ENCODE measurements around the gene PTPRZ1. TPM values are rescaled to one million over a fixed set of nuclear protein-coding genes. Genes with fewer than 3 reads are reported as not detected.

Gene PTPRZ1
- total and polyA plus RNA-seq, 2 donors (not counting 1 experiment from before 2014, with no cell fraction given): not detected

DNA sequence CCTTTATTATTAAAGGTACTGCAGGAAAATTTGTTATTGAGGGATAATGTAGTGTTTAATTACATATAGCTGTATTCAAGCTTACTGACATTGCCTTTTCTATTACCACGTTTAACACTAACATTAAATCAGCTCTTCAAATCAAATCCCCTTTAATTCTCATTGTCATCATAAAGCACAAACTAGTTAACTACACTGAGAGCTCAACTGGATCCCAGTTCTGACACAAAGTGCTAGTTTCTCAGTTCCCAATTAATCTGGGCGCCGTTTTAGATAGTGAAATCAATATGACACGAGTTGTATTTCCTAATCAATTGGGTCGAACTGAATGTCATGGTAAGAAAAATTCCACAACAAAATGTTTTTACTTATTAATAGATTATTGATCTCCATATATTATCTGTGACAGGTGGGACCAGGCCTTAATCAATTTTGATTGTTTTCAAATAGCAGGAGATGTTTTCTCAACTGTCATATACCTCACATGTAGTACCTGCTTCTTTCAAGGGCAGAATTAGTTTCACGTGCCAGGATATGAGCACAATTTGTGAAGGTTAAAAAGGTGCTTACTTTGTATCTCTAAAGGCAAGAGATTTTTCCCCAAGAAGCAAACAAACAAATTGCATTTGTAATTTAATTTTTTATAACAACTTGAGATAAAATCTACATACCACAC, 200.1 kb downstream of the PTPRZ1 start:
- no peak overlapping the region for H3K27ac Mint-ChIP-seq
- Histone ChIP-seq H2AFZ (ENCODE audit: insufficient read depth, low read depth, low read length, poor library complexity, severe bottlenecking) (no peak overlapping the region), H3K36me3 (replicated peaks in 1 of 2; ENCODE audit: control extremely low read depth in 1 of 2, control insufficient read depth in 1 of 2, extremely low read depth in 1 of 2, insufficient read depth in 2 of 2, low read length in 1 of 2) (no peaks in the 10 kb centered on the region), H3K4me2 (replicated peaks; ENCODE audit: low read depth, low read length, poor library complexity, severe bottlenecking) (no peak overlapping the region), H3K9me3 (ENCODE audit: control extremely low read depth in 1 of 3, control insufficient read depth in 2 of 3, insufficient read depth in 1 of 3, low read length in 2 of 3) (no peaks in the 10 kb centered on the region), H3K27ac (ENCODE audit: low read length in 2 of 2) (no peak overlapping the region), H3K4me1 (ENCODE audit: control insufficient read depth in 2 of 2, insufficient read depth in 2 of 2, low read length in 2 of 2) (no peaks in the 10 kb centered on the region), H3K27me3 (replicated peaks in 1 of 4; ENCODE audit: control extremely low read depth in 1 of 4, control insufficient read depth in 3 of 4, insufficient read depth in 4 of 4, low read length in 3 of 4) (no peaks in the 10 kb centered on the region), H3K9ac (ENCODE audit: low read length) (no peak overlapping the region), H3K79me2 (ENCODE audit: control insufficient read depth, insufficient read depth, low read length) (no peaks in the 10 kb centered on the region), H3K4me3 (ENCODE audit: control extremely low read depth in 1 of 5, extremely low read depth in 1 of 5, insufficient read depth in 1 of 5, low read depth in 2 of 5, low read length in 4 of 5) (no peak overlapping the region), H4K20me1 (ENCODE audit: control insufficient read depth, insufficient read depth, low read length, poor library complexity, severe bottlenecking) (no peaks in the 10 kb centered on the region)
- TF ChIP-seq, protein P1, sequence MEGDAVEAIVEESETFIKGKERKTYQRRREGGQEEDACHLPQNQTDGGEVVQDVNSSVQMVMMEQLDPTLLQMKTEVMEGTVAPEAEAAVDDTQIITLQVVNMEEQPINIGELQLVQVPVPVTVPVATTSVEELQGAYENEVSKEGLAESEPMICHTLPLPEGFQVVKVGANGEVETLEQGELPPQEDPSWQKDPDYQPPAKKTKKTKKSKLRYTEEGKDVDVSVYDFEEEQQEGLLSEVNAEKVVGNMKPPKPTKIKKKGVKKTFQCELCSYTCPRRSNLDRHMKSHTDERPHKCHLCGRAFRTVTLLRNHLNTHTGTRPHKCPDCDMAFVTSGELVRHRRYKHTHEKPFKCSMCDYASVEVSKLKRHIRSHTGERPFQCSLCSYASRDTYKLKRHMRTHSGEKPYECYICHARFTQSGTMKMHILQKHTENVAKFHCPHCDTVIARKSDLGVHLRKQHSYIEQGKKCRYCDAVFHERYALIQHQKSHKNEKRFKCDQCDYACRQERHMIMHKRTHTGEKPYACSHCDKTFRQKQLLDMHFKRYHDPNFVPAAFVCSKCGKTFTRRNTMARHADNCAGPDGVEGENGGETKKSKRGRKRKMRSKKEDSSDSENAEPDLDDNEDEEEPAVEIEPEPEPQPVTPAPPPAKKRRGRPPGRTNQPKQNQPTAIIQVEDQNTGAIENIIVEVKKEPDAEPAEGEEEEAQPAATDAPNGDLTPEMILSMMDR (IDR thresholded peaks at IDR 0.05): no peak
- no peak for TF ChIP-seq EZH2 (IDR thresholded peaks at IDR 0.05; ENCODE audit: borderline replicate concordance, insufficient read depth, low read depth, low read length, poor library complexity, severe bottlenecking)
- ATAC-seq (ENCODE audit: low read depth): no peak
- peaks cover 2% of the 10 kb centered on the region for H3K9me3 Mint-ChIP-seq (ENCODE audit: insufficient read depth)
- no peak for DNase-seq
- H3K4me1 Mint-ChIP-seq: no peaks in the 10 kb centered on the region
- 57% methylated on average over 1 of the region's 6 CpGs for WGBS (ENCODE audit: insufficient coverage)
- CTCF ChIA-PET: no interaction called here
- no peak overlapping the region for H3K4me3 Mint-ChIP-seq
- POLR2A ChIA-PET: no interaction called here
- no peaks in the 10 kb centered on the region for H3K27me3 Mint-ChIP-seq
- intact Hi-C loops (cut with micrococcal nuclease): no loop called here

DNA sequence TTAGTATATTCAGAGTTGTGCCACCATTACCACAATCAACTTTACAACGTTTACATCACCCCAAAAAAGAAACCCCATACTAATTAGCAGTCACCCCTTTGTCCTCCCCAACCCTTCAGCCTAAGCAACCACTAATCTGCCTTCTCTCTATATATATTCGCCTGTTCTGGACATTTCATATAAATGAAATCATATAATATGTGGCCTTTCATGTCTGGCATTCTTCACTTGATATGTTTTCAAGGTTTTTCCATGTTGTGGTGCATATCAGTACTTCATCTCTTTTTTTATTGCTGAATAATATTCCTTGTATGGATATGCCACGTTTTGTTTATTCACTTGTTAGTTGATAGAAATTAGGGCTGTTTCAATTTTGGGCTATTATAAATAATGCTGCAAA, 200.7 kb downstream of the PTPRZ1 start:
- no peaks in the 10 kb centered on the region for H3K79me2 ChIP-seq (ENCODE audit: control insufficient read depth, insufficient read depth, low read length)
- H3K4me2 ChIP-seq (replicated peaks; ENCODE audit: low read depth, low read length, poor library complexity, severe bottlenecking): no peak overlapping the region
- H2AFZ ChIP-seq (ENCODE audit: insufficient read depth, low read depth, low read length, poor library complexity, severe bottlenecking): no peak overlapping the region
- peaks cover 2% of the 10 kb centered on the region for H3K9me3 Mint-ChIP-seq (ENCODE audit: insufficient read depth)
- no peaks in the 10 kb centered on the region for H3K4me1 ChIP-seq (ENCODE audit: control insufficient read depth in 2 of 2, insufficient read depth in 2 of 2, low read length in 2 of 2)
- no peak overlapping the region for H3K9ac ChIP-seq (ENCODE audit: low read length)
- no peak overlapping the region for H3K27ac Mint-ChIP-seq
- no peak overlapping the region for H3K4me3 ChIP-seq (ENCODE audit: control extremely low read depth in 1 of 5, extremely low read depth in 1 of 5, insufficient read depth in 1 of 5, low read depth in 2 of 5, low read length in 4 of 5)
- WGBS (ENCODE audit: insufficient coverage): 80% methylated on average over 1 of the region's 3 CpGs
- no peaks in the 10 kb centered on the region for H3K36me3 ChIP-seq (replicated peaks in 1 of 2; ENCODE audit: control extremely low read depth in 1 of 2, control insufficient read depth in 1 of 2, extremely low read depth in 1 of 2, insufficient read depth in 2 of 2, low read length in 1 of 2)
- H3K9me3 ChIP-seq (ENCODE audit: control extremely low read depth in 1 of 3, control insufficient read depth in 2 of 3, insufficient read depth in 1 of 3, low read length in 2 of 3): no peaks in the 10 kb centered on the region
- TF ChIP-seq, protein P1 (IDR thresholded peaks at IDR 0.05): no peak
- no peak for TF ChIP-seq EZH2 (IDR thresholded peaks at IDR 0.05; ENCODE audit: borderline replicate concordance, insufficient read depth, low read depth, low read length, poor library complexity, severe bottlenecking)
- POLR2A ChIA-PET: no interaction called here
- intact Hi-C loops (cut with micrococcal nuclease): no loop called here
- no peaks in the 10 kb centered on the region for H3K27me3 ChIP-seq (replicated peaks in 1 of 4; ENCODE audit: control extremely low read depth in 1 of 4, control insufficient read depth in 3 of 4, insufficient read depth in 4 of 4, low read length in 3 of 4)
- DNase-seq (no peak), ATAC-seq (ENCODE audit: low read depth) (no peak)
- no peak overlapping the region for H3K4me3 Mint-ChIP-seq
- CTCF ChIA-PET: no interaction called here
- no peaks in the 10 kb centered on the region for H4K20me1 ChIP-seq (ENCODE audit: control insufficient read depth, insufficient read depth, low read length, poor library complexity, severe bottlenecking)
- H3K4me1 Mint-ChIP-seq: no peaks in the 10 kb centered on the region
- H3K27me3 Mint-ChIP-seq: no peaks in the 10 kb centered on the region
- H3K27ac ChIP-seq (ENCODE audit: low read length in 2 of 2): no peak overlapping the region

Data from B cell (primary cell).